ENCODE measurements around the gene BTNL3.
"Not testable (repeated sequence)": the region's sequence is repeated elsewhere in the genome, so short reads cannot be mapped to it uniquely, and the experiment has no call there.

DNA sequence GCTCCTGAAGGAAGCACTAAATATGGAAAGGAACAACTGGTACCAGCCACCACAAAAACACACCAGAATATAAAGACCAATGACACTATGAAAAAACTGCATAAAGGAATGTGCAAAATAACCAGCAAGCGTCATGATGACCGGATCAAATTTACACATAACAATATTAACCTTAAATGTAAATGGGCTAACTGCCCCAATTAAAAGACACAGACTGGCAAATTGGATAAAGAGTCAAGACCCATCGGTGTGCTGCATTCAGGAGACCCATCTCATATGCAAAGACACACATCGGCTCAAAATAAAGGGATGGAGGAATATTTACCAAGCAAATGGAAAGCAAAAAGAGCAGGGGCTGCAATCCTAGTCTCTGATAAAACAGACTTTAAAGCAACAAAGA, 21.4 kb downstream of the BTNL3 start:
- not testable (repeated sequence) for TF ChIP-seq POLR2AphosphoS5, CTCF, POLR2A, EP300 (IDR thresholded peaks at IDR 0.05)

All from stomach (tissue), 4 donors.